Adrenal gland (tissue), 12 donors: ENCODE data around the gene SPSB4. TPM values are rescaled to one million over a fixed set of nuclear protein-coding genes. Genes with fewer than 3 reads are reported as not detected.
"Not testable (repeated sequence)": the region's sequence is repeated elsewhere in the genome, so short reads cannot be mapped to it uniquely, and the experiment has no call there.

Experiments used
- DNase-seq, 7 donors: peaks; one replicate each; pipeline ENCODE4 v3.0.0-alpha.2; 2019 to 2020
- H3K27ac ChIP-seq, 5 donors: fragments of 200-600 bp; sonication (generic) in 4 of 5; 1 replicate in 3 of 5; 2 replicates in 2 of 5; pipeline versions ENCODE4 v1.5.1 to v1.8.0; 2016 to 2020; ENCODE audit warnings: mild to moderate bottlenecking in 1 of 5
- H3K27me3 ChIP-seq: fragments of 200-600 bp; 2 replicates; pipeline ENCODE4 v1.8.0; 2021
- H3K36me3 ChIP-seq, 2 donors: fragments of 200-600 bp; replicated peaks in 1 of 2; 1 replicate in 1 of 2; 2 replicates in 1 of 2; pipeline versions ENCODE4 v1.5.1 to v1.8.0; 2018 to 2022
- H3K4me1 ChIP-seq, 2 donors: fragments of 200-600 bp; replicated peaks in 1 of 2; 1 replicate in 1 of 2; 2 replicates in 1 of 2; pipeline versions ENCODE4 v1.5.1 to v1.8.0; 2018 to 2021
- H3K4me3 ChIP-seq, 4 donors: fragments of 200-600 bp; sonication (generic) in 3 of 4; one replicate each; pipeline ENCODE4 v1.5.1; 2016 to 2018
- H3K9me3 ChIP-seq, 3 donors: fragments of 200-600 bp; sonication (generic) in 1 of 3; replicated peaks in 1 of 3; 1 replicate in 2 of 3; 2 replicates in 1 of 3; pipeline versions ENCODE4 v1.5.1 to v1.8.0; 2016 to 2021
- POLR2A ChIP-seq, 2 donors: fragments of 450-650 bp; IDR thresholded peaks; one replicate each; pipeline ENCODE4 v1.6.1; 2017; ENCODE audit warnings: antibody characterized with exemption in 2 of 2, mild to moderate bottlenecking in 2 of 2, moderate library complexity in 1 of 2
- WGBS, 4 donors: extraction: QIAGEN DNeasy Blood & Tissue Kit in 2 of 4; methylation state at CpG; one replicate each; pipeline versions ENCODE4 v1.1.5 to v1.1.7; 2013 to 2017; 5-methylcytosine and 5-hydroxymethylcytosine counted together
- intact Hi-C, 2 donors: fragments of 100-400 bp; cut with DNase I; formaldehyde crosslinking; loops; one replicate each; pipeline versions ENCODE4 v1.14.1 to v1.15.0; 2022 to 2023
- polyA plus RNA-seq, 3 donors: library from polyadenylated mRNA; stranded (reverse); fragments of 200-250 nt in 2 of 3; fragments of 350-450 nt in 1 of 3; fragmentation: Illumina TruSeq in 1 of 3; extraction: RNeasy Lipid Tissue Mini Kit (QIAGEN cat#74804) in 1 of 3; gene quantifications; one replicate each; pipeline ENCODE4 v1.2.3, GENCODE V29; 2013 to 2014
- total RNA-seq, 9 donors: library from RNA; depleted of rRNA in 4 of 9; stranded (reverse); fragments of >200 nt in 4 of 9; fragments of 120-200 nt in 1 of 9; fragmentation: NEBNext Ultra II Directional in 1 of 9; extraction: Animal tissue kit (Norgen Biotek cat#: 25700) in 1 of 9; gene quantifications; one replicate each; pipeline versions ENCODE4 v1.1.0 to v1.2.4, GENCODE V29; 2013 to 2023
- TF ChIP-seq, protein P1 (sequence below), 6 experiments: fragments of 450-650 bp in 4 of 6; fragments of 200-600 bp in 2 of 6; sonication (generic) in 1 of 6; IDR thresholded peaks; 1 replicate in 5 of 6; 2 replicates in 1 of 6; pipeline versions ENCODE4 v1.5.1 to v1.8.0; 2016 to 2021; ENCODE audit warnings: antibody characterized with exemption in 6 of 6, mild to moderate bottlenecking in 2 of 6, moderate library complexity in 1 of 6
- donor health status: healthy with polysubstance abuse.
- donor health status: Bipolar disorder and iron deficiency.
- donor health status: DM: yes; HTN: yes; CAD: no.
- donor health status: DM: no; HTN: no; CAD: no.
- donor health status: DM: no; HTN: no; CAD: no.
- donor health status: DM: yes; HTN: yes; CAD: no.

The SPSB4 gene
- total and polyA plus RNA-seq, 12 donors = 0.18 to 4.0 (median 1.1) TPM; not detected in 1

DNA sequence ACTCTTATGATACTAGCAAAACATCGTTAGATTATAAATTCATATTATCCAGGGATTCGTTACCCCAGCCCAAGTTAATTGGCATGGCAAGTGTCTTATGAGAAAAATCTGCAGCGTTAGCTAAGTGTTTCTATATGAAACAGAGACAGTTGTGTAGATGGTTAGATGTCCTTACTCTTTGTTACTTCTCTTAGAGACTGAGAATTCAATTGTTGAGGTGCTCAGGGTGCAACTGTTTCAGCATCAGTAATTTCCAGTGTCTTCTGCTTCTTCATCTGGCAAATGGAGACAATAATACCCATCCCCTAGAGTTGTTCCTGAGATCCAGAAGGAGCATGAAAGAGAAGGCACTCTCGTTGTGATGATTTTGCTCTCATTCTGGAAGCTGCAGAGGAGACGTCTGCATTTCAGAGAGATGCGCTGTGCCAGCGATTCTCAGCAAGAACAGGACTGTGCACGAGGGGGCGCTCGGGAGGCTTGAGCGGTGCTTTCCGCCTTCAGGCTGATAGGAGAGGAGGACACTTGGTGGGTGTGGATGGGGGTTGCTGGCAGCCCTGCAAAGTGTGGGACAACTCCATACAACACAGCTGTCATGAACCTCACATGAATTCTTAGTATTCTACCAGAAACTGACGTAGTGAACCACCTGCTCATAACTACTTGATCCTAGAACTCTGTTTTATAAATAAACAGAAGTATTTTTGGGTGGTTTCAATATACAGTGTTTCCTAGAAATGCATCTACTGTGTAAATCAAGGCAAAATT, 39.7 kb upstream of the SPSB4 start:
- no peak overlapping the region for H3K27ac ChIP-seq
- H3K4me3 ChIP-seq = no peak overlapping the region
- WGBS, 4 donors = 16 to 26% (median 20%) methylated on average over 8 to 13 of the region's 13 CpGs
- H3K36me3 ChIP-seq = no peaks in the 10 kb centered on the region
- peaks cover 15% of the 10 kb centered on the region for H3K27me3 ChIP-seq
- no peaks in the 10 kb centered on the region for H3K4me1 ChIP-seq
- H3K9me3 ChIP-seq = no peaks in the 10 kb centered on the region
- peak; percentile 58 to 93 (median 76) for DNase-seq
- TF ChIP-seq POLR2A (IDR thresholded peaks at IDR 0.05) = no peak
- TF ChIP-seq, protein P1, sequence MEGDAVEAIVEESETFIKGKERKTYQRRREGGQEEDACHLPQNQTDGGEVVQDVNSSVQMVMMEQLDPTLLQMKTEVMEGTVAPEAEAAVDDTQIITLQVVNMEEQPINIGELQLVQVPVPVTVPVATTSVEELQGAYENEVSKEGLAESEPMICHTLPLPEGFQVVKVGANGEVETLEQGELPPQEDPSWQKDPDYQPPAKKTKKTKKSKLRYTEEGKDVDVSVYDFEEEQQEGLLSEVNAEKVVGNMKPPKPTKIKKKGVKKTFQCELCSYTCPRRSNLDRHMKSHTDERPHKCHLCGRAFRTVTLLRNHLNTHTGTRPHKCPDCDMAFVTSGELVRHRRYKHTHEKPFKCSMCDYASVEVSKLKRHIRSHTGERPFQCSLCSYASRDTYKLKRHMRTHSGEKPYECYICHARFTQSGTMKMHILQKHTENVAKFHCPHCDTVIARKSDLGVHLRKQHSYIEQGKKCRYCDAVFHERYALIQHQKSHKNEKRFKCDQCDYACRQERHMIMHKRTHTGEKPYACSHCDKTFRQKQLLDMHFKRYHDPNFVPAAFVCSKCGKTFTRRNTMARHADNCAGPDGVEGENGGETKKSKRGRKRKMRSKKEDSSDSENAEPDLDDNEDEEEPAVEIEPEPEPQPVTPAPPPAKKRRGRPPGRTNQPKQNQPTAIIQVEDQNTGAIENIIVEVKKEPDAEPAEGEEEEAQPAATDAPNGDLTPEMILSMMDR (IDR thresholded peaks at IDR 0.05) = peak; percentile 53 to 78 (median 74)
- intact Hi-C loops = loop anchor here in 1 of 2 donors (5.0 kb wide), 1 partner anchor 181 kb away; no protein-coding TSS in a partner anchor

DNA sequence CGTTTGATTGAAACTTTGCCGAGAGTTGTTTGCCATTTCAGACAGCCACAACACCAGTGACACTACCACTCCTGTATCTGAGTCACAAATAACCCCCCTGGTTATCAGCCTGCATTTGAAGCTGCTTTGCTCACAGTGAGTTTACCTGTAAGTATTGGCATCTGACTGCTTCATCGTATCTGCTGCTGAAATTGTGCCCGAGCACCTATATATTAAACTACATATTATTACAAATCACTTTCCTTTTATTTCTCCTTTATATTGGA, 39.2 kb upstream of the SPSB4 start:
- intact Hi-C loops = loop anchor here in 1 of 2 donors (5.0 kb wide), 1 partner anchor 180 kb away; no protein-coding TSS in a partner anchor

DNA sequence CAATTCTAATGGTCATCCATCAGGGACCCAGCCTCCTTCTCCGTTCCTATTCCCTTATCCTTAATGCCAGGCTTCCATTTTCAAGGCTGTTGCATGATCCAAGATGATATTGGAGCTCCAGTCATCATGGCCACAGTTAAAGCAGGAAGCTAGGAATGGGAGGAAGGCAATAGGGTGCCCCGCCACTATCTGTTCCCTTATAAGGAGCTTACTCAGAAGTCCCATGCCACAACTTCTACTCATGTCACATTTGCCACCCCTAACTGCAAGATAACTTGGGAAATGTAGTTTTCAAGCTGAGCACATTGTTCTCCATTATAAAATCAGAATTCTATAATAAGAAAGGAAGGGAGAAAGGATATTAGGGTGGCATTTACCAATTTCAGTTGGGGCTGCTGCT, 38.6 kb upstream of the SPSB4 start:
- Histone ChIP-seq H3K27ac (no peak overlapping the region), H3K27me3 (peaks cover 15% of the 10 kb centered on the region), H3K4me3 (no peak overlapping the region), H3K9me3 (no peaks in the 10 kb centered on the region), H3K36me3 (no peaks in the 10 kb centered on the region), H3K4me1 (no peaks in the 10 kb centered on the region)
- WGBS, 4 donors = 87 to 91% (median 89%) methylated on average over 2 of the region's 2 CpGs
- no peak for DNase-seq
- no peak for TF ChIP-seq POLR2A (IDR thresholded peaks at IDR 0.05)
- TF ChIP-seq, protein P1 (IDR thresholded peaks at IDR 0.05) = no peak
- intact Hi-C loops = loop anchor here in 1 of 2 donors (5.0 kb wide), 1 partner anchor 180 kb away; no protein-coding TSS in a partner anchor

More for the DNA sequence above, 39.2 kb upstream of the SPSB4 start:
- 41 to 63% (median 45%) methylated on average over 4 of the region's 4 CpGs for WGBS, 4 donors
- no peaks in the 10 kb centered on the region for H3K36me3 ChIP-seq
- DNase-seq = no peak
- TF ChIP-seq, protein P1 (IDR thresholded peaks at IDR 0.05) = no peak
- TF ChIP-seq POLR2A (IDR thresholded peaks at IDR 0.05) = no peak
- no peak overlapping the region for H3K27ac ChIP-seq
- no peaks in the 10 kb centered on the region for H3K9me3 ChIP-seq
- no peaks in the 10 kb centered on the region for H3K4me1 ChIP-seq
- peaks cover 15% of the 10 kb centered on the region for H3K27me3 ChIP-seq
- no peak overlapping the region for H3K4me3 ChIP-seq

DNA sequence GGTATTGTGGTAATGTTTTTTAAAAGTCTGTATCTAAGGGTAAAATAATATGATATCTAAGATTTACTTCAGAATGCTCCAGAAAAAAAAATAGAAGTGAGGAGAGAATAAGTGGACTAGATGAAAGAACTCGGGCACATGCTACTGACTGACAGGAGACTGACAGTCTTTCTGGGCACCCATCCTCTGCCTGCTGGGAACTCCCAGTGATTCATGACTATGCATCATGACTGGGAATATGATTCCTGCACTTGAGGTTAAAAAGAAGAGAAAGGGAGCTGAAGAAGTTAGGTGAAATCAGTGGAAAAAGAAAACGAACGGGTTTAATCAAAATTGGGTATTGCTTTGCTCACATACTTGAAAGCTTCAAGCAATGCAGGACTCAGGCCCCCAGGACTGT, 35.7 kb upstream of the SPSB4 start:
- H3K36me3 ChIP-seq = no peaks in the 10 kb centered on the region
- TF ChIP-seq, protein P1 (IDR thresholded peaks at IDR 0.05) = no peak
- TF ChIP-seq POLR2A (IDR thresholded peaks at IDR 0.05) = no peak
- no peak overlapping the region for H3K27ac ChIP-seq
- 67 to 77% (median 71%) methylated on average over 3 of the region's 3 CpGs for WGBS, 4 donors
- no peak for DNase-seq
- H3K4me3 ChIP-seq = no peak overlapping the region
- intact Hi-C loops = no loop called here
- no peaks in the 10 kb centered on the region for H3K9me3 ChIP-seq
- peaks cover 5% of the 10 kb centered on the region for H3K27me3 ChIP-seq
- H3K4me1 ChIP-seq = no peaks in the 10 kb centered on the region

DNA sequence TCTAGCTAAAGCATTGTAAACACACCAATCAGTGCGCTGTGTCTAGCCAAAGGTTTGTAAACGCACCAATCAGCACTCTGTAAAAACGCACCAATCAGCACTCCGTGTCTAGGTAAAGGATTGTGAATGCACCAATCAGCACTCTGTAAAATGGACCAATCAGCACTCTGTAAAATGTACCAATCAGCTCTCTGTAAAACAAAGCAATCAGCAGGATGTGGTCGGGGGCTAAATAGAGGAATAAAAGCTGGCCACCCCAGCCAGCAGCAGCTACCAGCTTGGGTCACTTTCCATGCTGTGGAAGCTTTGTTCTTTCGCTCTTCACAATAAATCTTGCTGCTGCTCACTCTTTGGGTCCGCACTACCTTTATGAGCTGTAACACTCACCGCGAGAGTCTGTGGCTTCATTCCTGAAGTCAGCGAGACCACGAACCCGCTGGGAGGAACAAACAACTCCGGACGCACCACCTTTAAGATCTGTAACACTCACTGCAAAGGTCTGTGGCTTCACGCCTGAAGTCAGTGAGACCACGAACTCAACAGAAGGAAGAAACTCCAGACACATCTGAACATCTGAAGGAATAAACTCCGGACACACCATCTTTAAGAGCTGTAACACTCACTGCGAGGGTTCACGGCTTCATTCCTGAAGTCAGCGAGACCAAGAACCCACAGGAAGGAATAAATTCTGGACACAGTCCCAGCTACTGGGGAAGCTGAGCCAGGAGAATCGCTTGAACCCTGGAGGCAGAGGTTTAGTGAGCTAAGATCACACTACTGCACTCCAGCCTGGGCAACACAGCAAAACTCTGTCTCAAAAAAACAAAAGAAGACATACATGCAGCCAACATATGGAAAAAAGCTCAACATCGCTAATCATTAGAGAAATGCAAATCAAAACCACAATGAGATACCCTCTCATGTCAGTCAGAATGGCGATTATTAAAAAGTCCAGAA, 33.5 kb upstream of the SPSB4 start:
- WGBS, 4 donors = 73 to 84% (median 78%) methylated on average over 18 to 23 of the region's 23 CpGs

More for the DNA sequence above, 33.5 kb upstream of the SPSB4 start:
- H3K36me3 ChIP-seq, H3K4me3 ChIP-seq, H3K27me3 ChIP-seq, H3K4me1 ChIP-seq, H3K27ac ChIP-seq, H3K9me3 ChIP-seq, DNase-seq, intact Hi-C loops: not testable (repeated sequence)
